Spleen (tissue), 11 donors: Measurements from ENCODE around the gene CABLES2. TPM values are rescaled to one million over a fixed set of nuclear protein-coding genes. Genes with fewer than 3 reads are reported as not detected.
A peak's percentile ranks its signal among the peaks of the same experiment; 100 is the strongest.

Source experiments
- DNase-seq: peaks from one replicate; pipeline ENCODE4 v3.0.0-alpha.2; 2020
- H3K27ac ChIP-seq, 8 donors: fragments of 200-600 bp; sonication (generic) in 7 of 8; 1 replicate in 4 of 8; 2 replicates in 4 of 8; pipeline versions ENCODE4 v1.5.0 to v1.8.0; 2016 to 2021; ENCODE audit warnings: inconsistent platforms in 4 of 8, mild to moderate bottlenecking in 4 of 8, moderate library complexity in 1 of 8
- H3K27me3 ChIP-seq, 7 donors: fragments of 200-600 bp; sonication (generic) in 6 of 7; replicated peaks in 1 of 7; 1 replicate in 4 of 7; 2 replicates in 3 of 7; pipeline versions ENCODE4 v1.5.0 to v1.8.0; 2016 to 2021; ENCODE audit warnings: inconsistent platforms in 3 of 7, mild to moderate bottlenecking in 1 of 7
- H3K36me3 ChIP-seq, 6 donors: fragments of 200-600 bp; sonication (generic) in 5 of 6; 1 replicate in 4 of 6; 2 replicates in 2 of 6; pipeline versions ENCODE4 v1.5.0 to v1.8.0; 2016 to 2021; ENCODE audit warnings: inconsistent platforms in 2 of 6
- H3K4me1 ChIP-seq, 6 donors: fragments of 200-600 bp; sonication (generic) in 5 of 6; 1 replicate in 3 of 6; 2 replicates in 3 of 6; pipeline versions ENCODE4 v1.5.0 to v1.8.0; 2016 to 2021; ENCODE audit warnings: inconsistent platforms in 3 of 6
- H3K4me3 ChIP-seq, 8 donors: fragments of 200-600 bp; sonication (generic) in 7 of 8; 1 replicate in 4 of 8; 2 replicates in 4 of 8; pipeline versions ENCODE4 v1.5.0 to v1.8.0; 2016 to 2021; ENCODE audit warnings: inconsistent platforms in 4 of 8, mild to moderate bottlenecking in 4 of 8, moderate library complexity in 2 of 8
- H3K9me3 ChIP-seq, 8 donors: fragments of 200-600 bp; sonication (generic) in 7 of 8; 1 replicate in 4 of 8; 2 replicates in 4 of 8; pipeline versions ENCODE4 v1.5.0 to v1.8.0; 2016 to 2021; ENCODE audit warnings: inconsistent platforms in 4 of 8
- CTCF ChIP-seq, 11 experiments: fragments of 200-600 bp in 7 of 11; fragments of 450-650 bp in 4 of 11; sonication (generic) in 4 of 11; IDR thresholded peaks in 8 of 11; conservative IDR thresholded peaks in 3 of 11; 1 replicate in 7 of 11; 2 replicates in 4 of 11; pipeline versions ENCODE4 v1.4.0 to v1.8.0; 2016 to 2021; ENCODE audit warnings: antibody characterized with exemption in 11 of 11, inconsistent platforms in 4 of 11, mild to moderate bottlenecking in 1 of 11
- POLR2A ChIP-seq, 3 donors: fragments of 450-650 bp; IDR thresholded peaks; one replicate each; pipeline ENCODE4 v1.5.1; 2017; ENCODE audit warnings: antibody characterized with exemption in 3 of 3, mild to moderate bottlenecking in 1 of 3
- POLR2AphosphoS5 ChIP-seq, 3 donors: sonication (generic); formaldehyde crosslinking; IDR thresholded peaks; one replicate each; pipeline ENCODE4 v1.5.1; 2017; ENCODE audit warnings: antibody characterized with exemption in 3 of 3
- WGBS, 5 donors: extraction: QIAGEN DNeasy Blood & Tissue Kit in 3 of 5; methylation state at CpG; one replicate each; pipeline versions ENCODE4 v1.1.5 to v1.1.7; 2013 to 2018; 5-methylcytosine and 5-hydroxymethylcytosine counted together
- intact Hi-C: fragments of 100-400 bp; cut with DNase I; formaldehyde crosslinking; loops from one replicate; pipeline ENCODE4 v1.15.0; 2023; ENCODE audit warnings: low total_unique reads
- polyA plus RNA-seq, 3 donors: library from polyadenylated mRNA; stranded (reverse); fragments of 200-250 nt; gene quantifications; one replicate each; pipeline ENCODE4 v1.2.1, GENCODE V29; 2013
- total RNA-seq, 7 donors: library from RNA; depleted of rRNA in 3 of 7; stranded (reverse); fragments of >200 nt in 3 of 7; fragmentation: NEBNext Ultra II Directional in 4 of 7; extraction: Animal tissue kit (Norgen Biotek cat#: 25700) in 4 of 7; gene quantifications; one replicate each; pipeline versions ENCODE4 v1.1.0 to v1.2.1, GENCODE V29; 2016 to 2021
- donor health status: healthy with polysubstance abuse.
- donor health status: DM: no; HTN: no; CAD: no; lungs with moderate emphysema.
- donor health status: DM: no; HTN: no; CAD: no.
- donor health status: Bipolar disorder and iron deficiency.
- donor health status: healthy.
- donor health status: DM: no; HTN: no; CAD: no.
- donor health status: DM: yes; HTN: yes; CAD: no.

Gene CABLES2
- total and polyA plus RNA-seq, 10 donors: 2.0 to 5.9 (median 4.0) TPM

- no peaks in the 10 kb centered on the region for H3K27me3 ChIP-seq
- H3K4me3 ChIP-seq: no peak overlapping the region
- no peak overlapping the region for H3K27ac ChIP-seq
- H3K9me3 ChIP-seq: no peaks in the 10 kb centered on the region
- H3K36me3 ChIP-seq: peaks cover 0 to 79% (median 48%) of the 10 kb centered on the region in 6 donors
- no peak for DNase-seq
- intact Hi-C loops: no loop called here
- H3K4me1 ChIP-seq: peaks cover 19 to 39% (median 25%) of the 10 kb centered on the region in 6 donors
- TF ChIP-seq POLR2A (IDR thresholded peaks at IDR 0.05): no peak
- TF ChIP-seq POLR2AphosphoS5 (IDR thresholded peaks at IDR 0.05): peak in 1 of 3 donors; percentile 53
- no peak for TF ChIP-seq CTCF (IDR thresholded peaks at IDR 0.05 in 8 of 11, conservative IDR thresholded peaks at IDR 0.05 in 3 of 11)
- 85 to 90% (median 88%) methylated on average over 29 of the region's 29 CpGs for WGBS, 5 donors
These were observed 16.5 kb downstream of the CABLES2 start for GRCh38 chr20:62390317-62391164.

GRCh38 chr20:62389601-62390087 lies 17.4 kb downstream of the CABLES2 start:
- Histone ChIP-seq H3K4me1 (peaks cover 23 to 46% (median 31%) of the 10 kb centered on the region in 6 donors), H3K4me3 (no peak overlapping the region), H3K27ac (no peak overlapping the region), H3K9me3 (no peaks in the 10 kb centered on the region), H3K27me3 (no peaks in the 10 kb centered on the region), H3K36me3 (peaks cover 0 to 70% (median 47%) of the 10 kb centered on the region in 6 donors)
- no peak for DNase-seq
- TF ChIP-seq CTCF (IDR thresholded peaks at IDR 0.05 in 8 of 11, conservative IDR thresholded peaks at IDR 0.05 in 3 of 11): no peak
- no peak for TF ChIP-seq POLR2A (IDR thresholded peaks at IDR 0.05)
- peak in 1 of 3 donors; percentile 4 for TF ChIP-seq POLR2AphosphoS5 (IDR thresholded peaks at IDR 0.05)
- intact Hi-C loops: loop anchor here (10.0 kb wide), 1 partner anchor 375 kb away; no protein-coding TSS in a partner anchor
- WGBS, 5 donors: 65 to 78% (median 72%) methylated on average over 4 to 5 of the region's 5 CpGs

GRCh38 chr20:62388839-62389600 lies 18.1 kb downstream of the CABLES2 start:
- H3K27ac ChIP-seq: no peak overlapping the region
- no peak for TF ChIP-seq POLR2AphosphoS5 (IDR thresholded peaks at IDR 0.05)
- TF ChIP-seq POLR2A (IDR thresholded peaks at IDR 0.05): no peak
- no peak for TF ChIP-seq CTCF (IDR thresholded peaks at IDR 0.05 in 8 of 11, conservative IDR thresholded peaks at IDR 0.05 in 3 of 11)
- H3K36me3 ChIP-seq: peaks cover 0 to 63% (median 42%) of the 10 kb centered on the region in 6 donors
- H3K4me1 ChIP-seq: peaks cover 23 to 52% (median 31%) of the 10 kb centered on the region in 6 donors
- 83 to 88% (median 87%) methylated on average over 11 of the region's 11 CpGs for WGBS, 5 donors
- no peak for DNase-seq
- H3K27me3 ChIP-seq: no peaks in the 10 kb centered on the region
- intact Hi-C loops: loop anchor here (10.0 kb wide), 1 partner anchor 374 kb away; no protein-coding TSS in a partner anchor
- no peak overlapping the region for H3K4me3 ChIP-seq
- H3K9me3 ChIP-seq: no peaks in the 10 kb centered on the region
